ENCODE measurements around the gene CD27.

- TF ChIP-seq CTCF (IDR thresholded peaks at IDR 0.05) (no peak), POLR2A (IDR thresholded peaks at IDR 0.05) (peak; percentile 93), EP300 (IDR thresholded peaks at IDR 0.05; ENCODE audit: low read depth) (no peak), POLR2AphosphoS5 (IDR thresholded peaks at IDR 0.05) (peak; percentile 79 to 94 (median 91))
These were observed 48.2 kb downstream of the CD27 start, which contains the start of gene MRPL51 for GRCh38 chr12:6492838-6493496.

Data from transverse colon (tissue), 4 donors.